KMS-11 (cell line): ENCODE data around the gene SSBP3.

Source experiments
- H2AFZ ChIP-seq: fragments of 200-600 bp; sonication (generic); 2 replicates; pipeline ENCODE4 v1.6.1; 2016; ENCODE audit warnings: antibody characterized with exemption, mixed run types, low read depth
- H3K27ac ChIP-seq: fragments of 200-600 bp; sonication (generic); 2 replicates; pipeline ENCODE4 v1.6.1; 2016; ENCODE audit warnings: mild to moderate bottlenecking, mixed run types
- H3K27me3 ChIP-seq: fragments of 200-600 bp; sonication (generic); 2 replicates; pipeline ENCODE4 v1.6.1; 2017; ENCODE audit warnings: mild to moderate bottlenecking, low read depth, mixed run types, moderate library complexity; ENCODE audit not compliant: insufficient read depth
- H3K36me3 ChIP-seq: fragments of 200-600 bp; sonication (generic); 2 replicates; pipeline ENCODE4 v1.6.1; 2017; ENCODE audit warnings: mild to moderate bottlenecking, mixed run types; ENCODE audit not compliant: insufficient read depth
- H3K4me1 ChIP-seq: fragments of 200-600 bp; sonication (generic); 2 replicates; pipeline ENCODE4 v1.6.1; 2016; ENCODE audit warnings: mild to moderate bottlenecking, low read depth, mixed run types; ENCODE audit not compliant: poor library complexity, severe bottlenecking
- H3K4me2 ChIP-seq: fragments of 200-600 bp; sonication (generic); 2 replicates; pipeline ENCODE4 v1.7.0; 2016; ENCODE audit warnings: mild to moderate bottlenecking, mixed run types
- H3K4me3 ChIP-seq: fragments of 200-600 bp; sonication (generic); IDR thresholded peaks from 2 replicates; pipeline ENCODE4 v1.6.1; 2017; ENCODE audit warnings: low read depth, low read length, mixed read lengths; ENCODE audit not compliant: insufficient read depth
- H3K79me2 ChIP-seq: fragments of 200-600 bp; sonication (generic); 2 replicates; pipeline ENCODE4 v1.6.1; 2016; ENCODE audit warnings: low read depth, mixed run types; ENCODE audit not compliant: insufficient read depth
- H3K9ac ChIP-seq: fragments of 200-600 bp; sonication (generic); 2 replicates; pipeline ENCODE4 v1.6.1; 2016; ENCODE audit warnings: mild to moderate bottlenecking, mixed run types
- H4K20me1 ChIP-seq: fragments of 200-600 bp; sonication (generic); 2 replicates; pipeline ENCODE4 v1.6.1; 2016; ENCODE audit warnings: mild to moderate bottlenecking, mixed run types; ENCODE audit not compliant: insufficient read depth
- CTCF ChIP-seq: fragments of 200-600 bp; sonication (generic); conservative IDR thresholded peaks from 2 replicates; pipeline ENCODE4 v1.6.1; 2017; ENCODE audit warnings: low read depth, mild to moderate bottlenecking, antibody characterized with exemption, low read length, moderate library complexity, mixed read lengths

The SSBP3 gene

GRCh38 chr1:54301497-54301896 is 104.7 kb downstream of the SSBP3 start:
- peaks cover 6% of the 10 kb centered on the region; the same call in 1 of the 2 replicates for H3K79me2 ChIP-seq
- no peak for TF ChIP-seq CTCF
- H3K9ac ChIP-seq, result no peak overlapping the region
- no peak overlapping the region for H3K27ac ChIP-seq
- no peak overlapping the region for H3K4me2 ChIP-seq
- no peaks in the 10 kb centered on the region for H4K20me1 ChIP-seq
- no peaks in the 10 kb centered on the region for H3K27me3 ChIP-seq
- H2AFZ ChIP-seq, result no peak overlapping the region
- H3K4me1 ChIP-seq, result no peaks in the 10 kb centered on the region
- H3K4me3 ChIP-seq, result no peak overlapping the region
- H3K36me3 ChIP-seq, result no peaks in the 10 kb centered on the region

GRCh38 chr1:54300401-54300800 is 105.8 kb downstream of the SSBP3 start:
- Histone ChIP-seq H4K20me1 (no peaks in the 10 kb centered on the region), H2AFZ (no peak overlapping the region), H3K79me2 (peaks cover 3% of the 10 kb centered on the region; the same call in 1 of the 2 replicates), H3K4me1 (no peaks in the 10 kb centered on the region), H3K9ac (no peak overlapping the region), H3K27ac (no peak overlapping the region), H3K4me2 (no peak overlapping the region), H3K4me3 (no peak overlapping the region), H3K36me3 (no peaks in the 10 kb centered on the region), H3K27me3 (no peaks in the 10 kb centered on the region)
- no peak for TF ChIP-seq CTCF

- no peak overlapping the region for H2AFZ ChIP-seq
- no peaks in the 10 kb centered on the region for H4K20me1 ChIP-seq
- no peak for TF ChIP-seq CTCF
- H3K27me3 ChIP-seq, result no peaks in the 10 kb centered on the region
- no peak overlapping the region for H3K27ac ChIP-seq
- no peak overlapping the region for H3K4me2 ChIP-seq
- no peak overlapping the region for H3K9ac ChIP-seq
- H3K36me3 ChIP-seq, result no peaks in the 10 kb centered on the region
- H3K79me2 ChIP-seq, result peaks cover 3% of the 10 kb centered on the region; the same call in 1 of the 2 replicates
- no peaks in the 10 kb centered on the region for H3K4me1 ChIP-seq
- H3K4me3 ChIP-seq, result no peak overlapping the region
Measured at GRCh38 chr1:54299037-54299436, 107.2 kb downstream of the SSBP3 start.

GRCh38 chr1:54298284-54299033 is 107.7 kb downstream of the SSBP3 start:
- no peaks in the 10 kb centered on the region for H4K20me1 ChIP-seq
- no peak overlapping the region for H3K27ac ChIP-seq
- peaks cover 3% of the 10 kb centered on the region; the same call in 1 of the 2 replicates for H3K79me2 ChIP-seq
- no peak overlapping the region for H2AFZ ChIP-seq
- TF ChIP-seq CTCF, result no peak
- H3K36me3 ChIP-seq, result no peaks in the 10 kb centered on the region
- no peak overlapping the region for H3K9ac ChIP-seq
- no peaks in the 10 kb centered on the region for H3K27me3 ChIP-seq
- no peak overlapping the region for H3K4me2 ChIP-seq
- no peak overlapping the region for H3K4me3 ChIP-seq
- H3K4me1 ChIP-seq, result no peaks in the 10 kb centered on the region
